ENCODE measurements around the gene C3orf20. TPM values are rescaled to one million over a fixed set of nuclear protein-coding genes. Genes with fewer than 3 reads are reported as not detected.

Gene C3orf20
- total RNA-seq, 4 donors from 2014 or later, result not detected

GRCh38 chr3:14678015-14678503 is 3.1 kb downstream of the C3orf20 start:
- Histone ChIP-seq H3K4me3 (no peak overlapping the region), H3K36me3 (peaks cover 0 to 23% (median 0%) of the 10 kb centered on the region in 3 donors), H3K9me3 (peaks cover 0 to 8% (median 0%) of the 10 kb centered on the region in 4 donors), H3K27me3 (no peaks in the 10 kb centered on the region), H3K4me1 (peaks cover 0 to 7% (median 0%) of the 10 kb centered on the region in 4 donors), H3K27ac (no peak overlapping the region)
- WGBS, 2 donors, result 40 to 56% methylated on average over 7 of the region's 7 CpGs
- no peak for DNase-seq (ENCODE audit: low spot score in 2 of 2)
- TF ChIP-seq POLR2A (IDR thresholded peaks at IDR 0.05) (no peak), EP300 (IDR thresholded peaks at IDR 0.05) (no peak), CTCF (IDR thresholded peaks at IDR 0.05) (no peak)

- no peak for DNase-seq (ENCODE audit: low spot score in 2 of 2)
- no peaks in the 10 kb centered on the region for H3K27me3 ChIP-seq
- 45 to 59% methylated on average over 1 of the region's 1 CpG for WGBS, 2 donors
- peaks cover 0 to 7% (median 0%) of the 10 kb centered on the region in 4 donors for H3K4me1 ChIP-seq
- no peak overlapping the region for H3K4me3 ChIP-seq
- no peak for TF ChIP-seq EP300 (IDR thresholded peaks at IDR 0.05)
- TF ChIP-seq POLR2A (IDR thresholded peaks at IDR 0.05), result no peak
- TF ChIP-seq CTCF (IDR thresholded peaks at IDR 0.05), result no peak
- peaks cover 0 to 19% (median 0%) of the 10 kb centered on the region in 3 donors for H3K36me3 ChIP-seq
- peaks cover 0 to 8% (median 0%) of the 10 kb centered on the region in 4 donors for H3K9me3 ChIP-seq
- H3K27ac ChIP-seq, result no peak overlapping the region
Measured at GRCh38 chr3:14680115-14680514, 5.2 kb downstream of the C3orf20 start.

DNA sequence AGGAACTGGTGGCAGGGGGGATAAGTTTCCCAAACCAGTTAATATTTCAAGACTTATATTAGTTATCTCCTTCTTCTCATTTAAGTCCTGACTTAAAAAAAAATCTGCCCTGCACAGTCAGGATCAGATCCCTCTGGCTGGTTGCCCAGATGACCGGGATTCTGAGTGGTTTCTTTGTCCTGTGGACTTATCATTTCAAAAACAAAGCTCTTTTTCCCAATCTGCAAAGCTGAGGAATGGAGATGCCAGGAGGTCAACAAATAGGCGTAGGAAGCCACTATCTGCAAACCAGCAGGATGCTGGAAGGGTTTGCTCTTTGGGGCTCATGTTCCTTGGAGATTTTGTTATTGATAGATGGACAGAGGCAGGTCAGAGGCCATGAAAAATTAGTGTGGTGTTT is 5.8 kb downstream of the C3orf20 start:
- H3K9me3 ChIP-seq, result peaks cover 0 to 8% (median 0%) of the 10 kb centered on the region in 4 donors
- TF ChIP-seq CTCF (IDR thresholded peaks at IDR 0.05), result no peak
- no peak for TF ChIP-seq EP300 (IDR thresholded peaks at IDR 0.05)
- TF ChIP-seq POLR2A (IDR thresholded peaks at IDR 0.05), result no peak
- DNase-seq (ENCODE audit: low spot score in 2 of 2), result no peak
- peaks cover 0 to 7% (median 0%) of the 10 kb centered on the region in 4 donors for H3K4me1 ChIP-seq
- no peak overlapping the region for H3K27ac ChIP-seq
- H3K27me3 ChIP-seq, result no peaks in the 10 kb centered on the region
- WGBS, 2 donors, result 11 to 25% methylated on average over 2 of the region's 2 CpGs
- H3K36me3 ChIP-seq, result peaks cover 0 to 16% (median 0%) of the 10 kb centered on the region in 3 donors
- no peak overlapping the region for H3K4me3 ChIP-seq

DNA sequence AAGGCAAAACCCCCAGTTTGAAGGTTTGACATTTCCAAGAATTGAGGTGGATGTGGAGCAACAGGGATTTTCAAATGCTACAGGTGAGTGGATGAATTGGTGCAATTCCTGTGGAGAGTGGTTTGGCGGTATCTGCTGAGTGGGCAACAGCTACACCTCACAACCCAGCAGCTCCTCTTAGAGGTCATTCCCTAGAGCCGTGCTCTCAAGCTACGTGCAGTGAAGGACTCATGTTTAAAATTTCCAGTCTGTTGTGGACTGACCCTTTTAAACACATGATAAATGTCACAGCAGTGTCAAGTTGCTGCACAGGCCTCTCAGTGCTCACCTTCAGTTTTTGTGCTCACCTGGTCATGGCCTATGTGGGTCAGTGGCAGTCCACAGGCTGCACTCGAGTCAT is 9.5 kb downstream of the C3orf20 start:
- Histone ChIP-seq H3K4me3 (no peak overlapping the region), H3K4me1 (peaks cover 0 to 7% (median 0%) of the 10 kb centered on the region in 4 donors), H3K27me3 (no peaks in the 10 kb centered on the region), H3K9me3 (peaks cover 0 to 8% (median 0%) of the 10 kb centered on the region in 4 donors), H3K27ac (no peak overlapping the region), H3K36me3 (peaks cover 0 to 11% (median 0%) of the 10 kb centered on the region in 3 donors)
- DNase-seq (ENCODE audit: low spot score in 2 of 2), result no peak
- no peak for TF ChIP-seq EP300 (IDR thresholded peaks at IDR 0.05)
- no peak for TF ChIP-seq CTCF (IDR thresholded peaks at IDR 0.05)
- no peak for TF ChIP-seq POLR2A (IDR thresholded peaks at IDR 0.05)
- 92 to 96% methylated on average over 4 of the region's 4 CpGs for WGBS, 2 donors

DNA sequence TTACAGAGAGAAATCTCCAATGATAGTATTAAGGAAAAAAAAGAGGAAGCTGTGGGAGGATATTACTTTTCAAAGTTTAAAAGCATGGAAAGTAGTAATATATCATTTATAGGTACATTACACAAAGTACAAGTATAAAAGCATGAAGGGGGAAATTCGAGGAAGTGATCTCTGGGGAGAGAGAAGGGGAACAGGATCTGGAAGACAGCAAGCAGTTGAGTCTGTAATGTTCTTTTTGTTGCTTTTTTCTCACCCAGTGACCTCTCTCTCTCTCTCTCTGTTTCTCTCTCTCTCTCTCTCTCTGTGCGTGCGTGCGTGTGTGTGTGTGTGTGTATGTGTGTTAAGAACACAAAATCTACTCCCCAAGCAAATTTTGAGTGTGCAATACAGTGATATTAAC is 10.2 kb downstream of the C3orf20 start:
- DNase-seq (ENCODE audit: low spot score in 2 of 2), result no peak
- Histone ChIP-seq H3K9me3 (peaks cover 0 to 2% (median 0%) of the 10 kb centered on the region in 4 donors), H3K27me3 (no peaks in the 10 kb centered on the region), H3K27ac (no peak overlapping the region), H3K36me3 (peaks cover 0 to 13% (median 0%) of the 10 kb centered on the region in 3 donors), H3K4me1 (peaks cover 0 to 7% (median 0%) of the 10 kb centered on the region in 4 donors), H3K4me3 (no peak overlapping the region)
- WGBS, 2 donors, result 11 to 21% methylated on average over 4 of the region's 4 CpGs
- no peak for TF ChIP-seq CTCF (IDR thresholded peaks at IDR 0.05)
- no peak for TF ChIP-seq EP300 (IDR thresholded peaks at IDR 0.05)
- TF ChIP-seq POLR2A (IDR thresholded peaks at IDR 0.05), result no peak

Measured in tibial nerve (tissue), 4 donors.